CD14-positive monocyte (primary cell): ENCODE results near the gene SNPH. TPM values are rescaled to one million over a fixed set of nuclear protein-coding genes. Genes with fewer than 3 reads are reported as not detected.

Experiments
- DNase-seq, 3 donors: peaks; one replicate each; pipeline ENCODE4 v3.0.0-alpha.2; 2011 to 2022
- H2AFZ ChIP-seq: 2 replicates; pipeline ENCODE4 v1.6.0; 2012; ENCODE audit warnings: mild to moderate bottlenecking, low read depth, low read length, inconsistent platforms; ENCODE audit not compliant: insufficient read depth, poor library complexity, severe bottlenecking
- H3K27ac ChIP-seq, 2 donors: 1 replicate in 1 of 2; 2 replicates in 1 of 2; pipeline ENCODE4 v1.5.1; 2012 to 2013; ENCODE audit warnings: low read length in 2 of 2, control low read depth in 1 of 2, inconsistent platforms in 1 of 2, low read depth in 1 of 2, mild to moderate bottlenecking in 1 of 2
- H3K27me3 ChIP-seq, 2 donors: one replicate each; pipeline versions ENCODE4 v1.6.0 to v1.6.1; 2011 to 2013; ENCODE audit warnings: low read length in 2 of 2; ENCODE audit not compliant: control insufficient read depth in 2 of 2, insufficient read depth in 2 of 2
- H3K36me3 ChIP-seq, 2 donors: replicated peaks in 1 of 2; 1 replicate in 1 of 2; 2 replicates in 1 of 2; pipeline versions ENCODE4 v1.5.1 to v1.6.1; 2012 to 2013; ENCODE audit warnings: low read length in 2 of 2, control low read depth in 1 of 2, inconsistent platforms in 1 of 2, mild to moderate bottlenecking in 1 of 2; ENCODE audit not compliant: insufficient read depth in 2 of 2, control insufficient read depth in 1 of 2
- H3K4me1 ChIP-seq, 2 donors: 1 replicate in 1 of 2; 2 replicates in 1 of 2; pipeline versions ENCODE4 v1.5.1 to v1.6.1; 2012 to 2013; ENCODE audit warnings: low read length in 2 of 2, control low read depth in 1 of 2, inconsistent platforms in 1 of 2, mild to moderate bottlenecking in 1 of 2, moderate library complexity in 1 of 2; ENCODE audit not compliant: insufficient read depth in 2 of 2, control insufficient read depth in 1 of 2
- H3K4me2 ChIP-seq: replicated peaks from 2 replicates; pipeline ENCODE3; 2012; ENCODE audit warnings: low read length, moderate library complexity, mild to moderate bottlenecking; ENCODE audit not compliant: poor library complexity, severe bottlenecking; ENCODE audit errors: extremely low read depth
- H3K4me3 ChIP-seq, 3 experiments: fragments of 200-600 bp in 1 of 3; sonication (generic) in 1 of 3; replicated peaks in 1 of 3; 1 replicate in 2 of 3; 2 replicates in 1 of 3; pipeline ENCODE4 v1.5.1; 2011 to 2013; ENCODE audit warnings: low read length in 3 of 3, mild to moderate bottlenecking in 3 of 3, control low read depth in 2 of 3, low read depth in 2 of 3, inconsistent platforms in 1 of 3, moderate library complexity in 1 of 3
- H3K79me2 ChIP-seq: 2 replicates; pipeline ENCODE4 v1.6.0; 2012; ENCODE audit warnings: mild to moderate bottlenecking, control low read depth, inconsistent platforms, low read length, moderate library complexity; ENCODE audit not compliant: insufficient read depth
- H3K9ac ChIP-seq: 2 replicates; pipeline ENCODE4 v1.6.0; 2017; ENCODE audit warnings: low read length, mild to moderate bottlenecking; ENCODE audit not compliant: insufficient read depth, poor library complexity, severe bottlenecking
- H3K9me3 ChIP-seq, 2 donors: replicated peaks in 1 of 2; 1 replicate in 1 of 2; 2 replicates in 1 of 2; pipeline versions ENCODE4 v1.5.1 to v1.6.1; 2012 to 2013; ENCODE audit warnings: low read length in 2 of 2, control low read depth in 1 of 2; ENCODE audit not compliant: control insufficient read depth in 1 of 2, insufficient read depth in 1 of 2
- H4K20me1 ChIP-seq: 2 replicates; pipeline ENCODE4 v1.6.0; 2012; ENCODE audit warnings: mild to moderate bottlenecking, low read length, control low read depth, moderate library complexity; ENCODE audit not compliant: insufficient read depth
- H3K27ac Mint-ChIP-seq, 7 donors: one replicate each; pipeline ENCODE4 v1.8.0; 2020; ENCODE audit warnings: mild to moderate bottlenecking in 7 of 7, mixed read lengths in 7 of 7, moderate library complexity in 6 of 7, inconsistent platforms in 2 of 7
- H3K27me3 Mint-ChIP-seq, 3 donors: one replicate each; pipeline ENCODE4 v1.8.0; 2021 to 2022; ENCODE audit warnings: low read depth in 3 of 3, mild to moderate bottlenecking in 3 of 3, mixed read lengths in 3 of 3, moderate library complexity in 3 of 3, inconsistent platforms in 1 of 3
- H3K36me3 Mint-ChIP-seq, 2 donors: one replicate each; pipeline ENCODE4 v1.8.0; 2020; ENCODE audit warnings: mixed read lengths in 2 of 2, inconsistent platforms in 1 of 2, mild to moderate bottlenecking in 1 of 2
- H3K4me1 Mint-ChIP-seq: one replicate; pipeline ENCODE4 v1.8.0; 2020; ENCODE audit warnings: mild to moderate bottlenecking, mixed read lengths
- H3K4me3 Mint-ChIP-seq, 2 donors: one replicate each; pipeline ENCODE4 v1.8.0; 2020; ENCODE audit warnings: mild to moderate bottlenecking in 2 of 2, mixed read lengths in 2 of 2, moderate library complexity in 1 of 2
- H3K9me3 Mint-ChIP-seq, 7 donors: one replicate each; pipeline ENCODE4 v1.8.0; 2020 to 2022; ENCODE audit warnings: mixed read lengths in 7 of 7, mild to moderate bottlenecking in 6 of 7, moderate library complexity in 6 of 7, inconsistent platforms in 2 of 7
- CTCF ChIP-seq: fragments of 200-600 bp; IDR thresholded peaks from one replicate; pipeline ENCODE4 v1.8.0; 2022; ENCODE audit warnings: antibody characterized with exemption, mild to moderate bottlenecking
- WGBS: methylation state at CpG from one replicate; pipeline ENCODE4 v1.1.5; 2013; ENCODE audit warnings: missing lambda C conversion rate; ENCODE audit not compliant: insufficient coverage; 5-methylcytosine and 5-hydroxymethylcytosine counted together
- intact Hi-C, 2 donors: fragments of 100-400 bp; cut with micrococcal nuclease; formaldehyde crosslinking; loops; one replicate each; pipeline versions ENCODE4 v1.15.0 to v1.15.1; 2023
- polyA plus RNA-seq, 3 donors: library from polyadenylated mRNA; depleted of rRNA in 1 of 3; unstranded in 2 of 3; stranded (reverse) in 1 of 3; fragments of 300-500 nt in 2 of 3; fragments of >200 nt in 1 of 3; fragmentation: Illumina TruSeq in 2 of 3; gene quantifications; 1 replicate in 2 of 3; 2 replicates in 1 of 3; pipeline ENCODE4 v1.2.3, GENCODE V29; 2012 to 2021

SNPH gene
- polyA plus RNA-seq, 3 donors: 0.07 to 0.10 TPM; not detected in 1

GRCh38 chr20:1287306-1287705 lies 21.2 kb downstream of the SNPH start:
- Histone ChIP-seq H3K27me3 (no peaks in the 10 kb centered on the region), H2AFZ (no peak overlapping the region), H3K27ac (no peak overlapping the region), H3K4me1 (no peaks in the 10 kb centered on the region), H3K9me3 (no peaks in the 10 kb centered on the region), H3K4me2 (no peak overlapping the region), H4K20me1 (no peaks in the 10 kb centered on the region), H3K36me3 (no peaks in the 10 kb centered on the region), H3K9ac (no peak overlapping the region), H3K4me3 (no peak overlapping the region), H3K79me2 (no peaks in the 10 kb centered on the region)
- no peaks in the 10 kb centered on the region for H3K4me1 Mint-ChIP-seq
- peaks cover 1 to 10% (median 7%) of the 10 kb centered on the region in 3 donors for H3K27me3 Mint-ChIP-seq
- no peaks in the 10 kb centered on the region for H3K36me3 Mint-ChIP-seq
- intact Hi-C loops: no loop called here
- WGBS: no CpG with 5 or more reads among the region's 1 CpG
- H3K4me3 Mint-ChIP-seq: no peak overlapping the region
- DNase-seq: no peak
- no peak for TF ChIP-seq CTCF
- peaks cover 0 to 2% (median 0%) of the 10 kb centered on the region in 7 donors for H3K9me3 Mint-ChIP-seq
- H3K27ac Mint-ChIP-seq: no peak overlapping the region

DNA sequence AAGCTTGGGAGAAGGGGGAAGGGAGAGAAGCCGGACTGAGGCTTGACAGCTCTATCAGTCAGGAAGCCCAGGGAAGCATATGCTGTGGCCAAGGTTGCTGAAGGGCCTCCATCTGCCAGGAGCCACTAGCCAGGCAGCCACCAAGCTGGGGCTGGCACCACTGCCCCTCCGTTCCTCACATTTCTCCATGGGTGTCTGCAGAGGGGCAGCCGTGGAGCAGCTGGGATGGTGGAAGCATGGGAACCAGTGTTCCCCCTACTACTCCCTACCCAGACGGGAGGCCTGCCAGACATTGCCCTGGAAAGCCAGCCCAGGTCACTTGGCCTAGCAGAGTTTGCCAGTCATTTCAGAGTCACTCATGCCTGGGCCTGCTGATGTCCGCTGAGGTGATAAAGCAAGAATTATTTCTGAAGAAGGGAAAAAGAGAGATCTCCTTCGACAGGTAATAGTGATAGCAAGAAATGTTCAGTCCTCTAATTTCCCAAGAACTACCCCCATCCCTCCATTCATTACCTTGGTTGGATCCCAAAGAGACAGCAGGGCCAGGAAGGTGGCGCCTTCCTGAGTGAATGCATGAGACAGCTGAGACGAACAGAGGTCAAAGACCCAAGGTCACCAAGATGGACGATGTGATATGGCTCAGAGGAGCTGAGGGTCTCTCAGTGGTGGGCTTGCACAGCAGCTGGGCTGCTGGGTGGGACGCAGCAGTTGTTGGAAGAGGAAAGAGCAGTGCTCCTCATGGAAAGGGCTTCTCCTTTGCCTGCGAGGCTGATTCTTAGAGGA lies 21.9 kb downstream of the SNPH start:
- no peaks in the 10 kb centered on the region for H3K9me3 ChIP-seq
- no peaks in the 10 kb centered on the region for H3K79me2 ChIP-seq
- Mint-ChIP-seq H3K4me3 (no peak overlapping the region), H3K4me1 (no peaks in the 10 kb centered on the region), H3K27me3 (peaks cover 1 to 10% (median 7%) of the 10 kb centered on the region in 3 donors), H3K27ac (peak overlapping the region in 1 of 7 donors; percentile 21), H3K9me3 (peaks cover 0 to 2% (median 0%) of the 10 kb centered on the region in 7 donors), H3K36me3 (no peaks in the 10 kb centered on the region)
- no peaks in the 10 kb centered on the region for H3K27me3 ChIP-seq
- intact Hi-C loops: no loop called here
- H2AFZ ChIP-seq: no peak overlapping the region
- no peak overlapping the region for H3K9ac ChIP-seq
- H3K27ac ChIP-seq: no peak overlapping the region
- H4K20me1 ChIP-seq: no peaks in the 10 kb centered on the region
- no peaks in the 10 kb centered on the region for H3K36me3 ChIP-seq
- WGBS: 91% methylated on average over 6 of the region's 11 CpGs
- no peaks in the 10 kb centered on the region for H3K4me1 ChIP-seq
- TF ChIP-seq CTCF: no peak
- no peak for DNase-seq
- H3K4me3 ChIP-seq: no peak overlapping the region
- H3K4me2 ChIP-seq: no peak overlapping the region
